Mesenchymal stem cell (in vitro differentiated cells and primary cell): Measurements from ENCODE around the gene UCHL1.

Experiments
- DNase-seq: peaks from one replicate; pipeline ENCODE4 v3.0.0-alpha.2; 2013
- H2AFZ ChIP-seq: one replicate; pipeline ENCODE4 v1.6.1; 2013; ENCODE audit warnings: low read depth, mild to moderate bottlenecking, control low read depth, inconsistent platforms, low read length, moderate library complexity
- H2AK5ac ChIP-seq: 2 replicates; pipeline ENCODE4 v1.6.1; 2013; ENCODE audit warnings: low read length, moderate library complexity, mild to moderate bottlenecking, inconsistent platforms; ENCODE audit not compliant: severe bottlenecking
- H2BK120ac ChIP-seq: one replicate; pipeline ENCODE4 v1.6.1; 2013; ENCODE audit warnings: low read depth, mild to moderate bottlenecking, inconsistent platforms, low read length, moderate library complexity
- H2BK12ac ChIP-seq, 2 experiments: one replicate each; pipeline ENCODE4 v1.6.1; 2013; ENCODE audit warnings: inconsistent platforms in 2 of 2, low read length in 2 of 2, mild to moderate bottlenecking in 2 of 2, moderate library complexity in 2 of 2, control low read depth in 1 of 2
- H2BK15ac ChIP-seq: one replicate; pipeline ENCODE4 v1.6.1; 2013; ENCODE audit warnings: mild to moderate bottlenecking, low read depth, inconsistent platforms; ENCODE audit not compliant: poor library complexity, severe bottlenecking
- H2BK5ac ChIP-seq: 2 replicates; pipeline ENCODE4 v1.6.1; 2013; ENCODE audit warnings: low read depth, mild to moderate bottlenecking, low read length, control low read depth, inconsistent platforms; ENCODE audit not compliant: poor library complexity, severe bottlenecking
- H3K14ac ChIP-seq, 2 experiments: one replicate each; pipeline ENCODE4 v1.6.1; 2013; ENCODE audit warnings: inconsistent platforms in 2 of 2, low read length in 2 of 2, control low read depth in 1 of 2, mild to moderate bottlenecking in 1 of 2, moderate library complexity in 1 of 2
- H3K18ac ChIP-seq, 2 experiments: one replicate each; pipeline ENCODE4 v1.6.1; 2013; ENCODE audit warnings: inconsistent platforms in 2 of 2, low read length in 2 of 2, control low read depth in 1 of 2, low read depth in 1 of 2, mild to moderate bottlenecking in 1 of 2
- H3K23ac ChIP-seq, 2 experiments: one replicate each; pipeline ENCODE4 v1.6.1; 2013; ENCODE audit warnings: inconsistent platforms in 2 of 2, low read length in 2 of 2, mild to moderate bottlenecking in 2 of 2, moderate library complexity in 2 of 2, control low read depth in 1 of 2
- H3K27ac ChIP-seq: 2 replicates; pipeline ENCODE4 v1.5.1; 2013; ENCODE audit warnings: mild to moderate bottlenecking, moderate library complexity, low read length, control low read depth, inconsistent platforms; ENCODE audit not compliant: poor library complexity, severe bottlenecking
- H3K27me3 ChIP-seq, 2 experiments: 2 replicates each; pipeline versions ENCODE4 v1.6.1 to v1.7.0; 2013; ENCODE audit warnings: low read length in 2 of 2, mild to moderate bottlenecking in 2 of 2, moderate library complexity in 2 of 2, control low read depth in 1 of 2, inconsistent platforms in 1 of 2; ENCODE audit not compliant: control insufficient read depth in 1 of 2, insufficient read depth in 1 of 2
- H3K36me3 ChIP-seq, 2 experiments: 2 replicates each; pipeline versions ENCODE4 v1.6.1 to v1.7.0; 2013; ENCODE audit warnings: low read length in 2 of 2, control low read depth in 1 of 2, inconsistent platforms in 1 of 2, low read depth in 1 of 2, mild to moderate bottlenecking in 1 of 2; ENCODE audit not compliant: insufficient read depth in 2 of 2, control insufficient read depth in 1 of 2
- H3K4ac ChIP-seq, 2 experiments: one replicate each; pipeline ENCODE4 v1.6.1; 2013; ENCODE audit warnings: inconsistent platforms in 2 of 2, low read length in 2 of 2, mild to moderate bottlenecking in 2 of 2, moderate library complexity in 2 of 2, control low read depth in 1 of 2, low read depth in 1 of 2
- H3K4me1 ChIP-seq: 2 replicates; pipeline ENCODE4 v1.6.1; 2013; ENCODE audit warnings: low read depth, low read length, control low read depth; ENCODE audit not compliant: control insufficient read depth, insufficient read depth
- H3K4me2 ChIP-seq: 2 replicates; pipeline ENCODE4 v1.6.1; 2013; ENCODE audit warnings: low read length, mild to moderate bottlenecking, inconsistent platforms; ENCODE audit not compliant: poor library complexity, severe bottlenecking
- H3K4me3 ChIP-seq, 2 experiments: 2 replicates each; pipeline versions ENCODE4 v1.5.1 to v1.7.0; 2013; ENCODE audit warnings: low read length in 2 of 2, mild to moderate bottlenecking in 2 of 2, control low read depth in 1 of 2, low read depth in 1 of 2; ENCODE audit not compliant: insufficient read depth in 1 of 2
- H3K79me1 ChIP-seq: replicated peaks from 2 replicates; pipeline ENCODE4 v1.6.1; 2013; ENCODE audit warnings: mild to moderate bottlenecking, control low read depth, low read length, inconsistent platforms; ENCODE audit not compliant: poor library complexity, severe bottlenecking
- H3K9ac ChIP-seq: 2 replicates; pipeline ENCODE4 v1.7.0; 2013; ENCODE audit warnings: mild to moderate bottlenecking, low read length, moderate library complexity
- H3K9me3 ChIP-seq: 2 replicates; pipeline ENCODE4 v1.7.0; 2013; ENCODE audit warnings: mild to moderate bottlenecking, low read length; ENCODE audit not compliant: control insufficient read depth
- H4K8ac ChIP-seq: one replicate; pipeline ENCODE4 v1.6.1; 2013; ENCODE audit warnings: inconsistent platforms, mild to moderate bottlenecking, low read length, moderate library complexity
- H4K91ac ChIP-seq: one replicate; pipeline ENCODE4 v1.6.1; 2013; ENCODE audit warnings: mild to moderate bottlenecking, low read length, inconsistent platforms
- WGBS: methylation state at CpG from one replicate; pipeline ENCODE4 v1.1.7; 2013; ENCODE audit warnings: mixed read lengths; 5-methylcytosine and 5-hydroxymethylcytosine counted together

Gene UCHL1

DNA sequence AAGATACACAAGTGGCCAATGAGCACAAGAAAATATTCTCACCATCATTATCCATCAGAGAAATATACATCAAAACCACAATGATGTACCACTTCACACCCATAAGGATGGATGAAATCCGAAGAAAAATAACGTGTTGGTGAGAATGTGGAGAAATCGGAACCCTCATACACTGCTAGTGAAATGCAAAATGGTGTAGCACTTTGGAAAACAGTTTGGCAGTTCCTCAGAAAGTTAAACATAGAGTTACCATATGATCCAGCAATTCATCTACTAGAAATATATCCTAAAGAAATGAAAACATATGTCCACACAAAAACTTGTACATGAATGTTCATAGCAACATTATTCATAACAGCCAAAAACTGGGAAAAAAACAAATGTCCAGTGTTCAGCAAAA, 23.9 kb upstream of the UCHL1 start:
- Histone ChIP-seq H3K79me1 (no peaks in the 10 kb centered on the region), H2BK5ac (no peak overlapping the region), H4K91ac (no peak overlapping the region), H3K4me1 (no peaks in the 10 kb centered on the region), H3K9me3 (no peaks in the 10 kb centered on the region), H3K23ac (no peak overlapping the region), H2BK12ac (no peak overlapping the region), H3K27me3 (no peaks in the 10 kb centered on the region), H3K36me3 (no peaks in the 10 kb centered on the region), H3K4me3 (no peak overlapping the region), H2AK5ac (no peak overlapping the region), H3K4ac (no peak overlapping the region), H2BK15ac (no peak overlapping the region), H3K14ac (no peak overlapping the region), H3K4me2 (no peak overlapping the region), H2BK120ac (no peak overlapping the region), H4K8ac (no peak overlapping the region), H3K9ac (no peak overlapping the region), H2AFZ (no peak overlapping the region), H3K18ac (no peak overlapping the region), H3K27ac (no peak overlapping the region)
- no peak for DNase-seq
- WGBS = 100% methylated on average over 3 of the region's 3 CpGs

GRCh38 chr4:41236032-41236431, 20.7 kb upstream of the UCHL1 start:
- Histone ChIP-seq H3K27ac (no peak overlapping the region), H3K36me3 (no peaks in the 10 kb centered on the region), H3K4me2 (no peak overlapping the region), H3K14ac (no peak overlapping the region), H3K27me3 (no peaks in the 10 kb centered on the region), H3K9ac (no peak overlapping the region), H3K18ac (no peak overlapping the region), H2BK5ac (no peak overlapping the region), H3K79me1 (no peaks in the 10 kb centered on the region), H4K91ac (no peak overlapping the region), H3K4ac (no peak overlapping the region), H3K23ac (no peak overlapping the region), H2BK15ac (no peak overlapping the region), H2BK12ac (no peak overlapping the region), H3K4me3 (no peak overlapping the region), H2AFZ (no peak overlapping the region), H2BK120ac (no peak overlapping the region), H3K9me3 (no peaks in the 10 kb centered on the region), H3K4me1 (no peaks in the 10 kb centered on the region), H2AK5ac (no peak overlapping the region), H4K8ac (no peak overlapping the region)
- no peak for DNase-seq
- 100% methylated on average over 1 of the region's 1 CpG for WGBS

- Histone ChIP-seq H3K18ac (no peak overlapping the region), H3K4ac (no peak overlapping the region), H2AK5ac (no peak overlapping the region), H3K9me3 (no peaks in the 10 kb centered on the region), H3K14ac (no peak overlapping the region), H3K36me3 (no peaks in the 10 kb centered on the region), H3K4me3 (no peak overlapping the region), H3K4me2 (no peak overlapping the region), H2BK12ac (no peak overlapping the region), H2BK120ac (no peak overlapping the region), H3K23ac (no peak overlapping the region), H4K91ac (no peak overlapping the region), H2AFZ (no peak overlapping the region), H4K8ac (no peak overlapping the region), H3K4me1 (no peaks in the 10 kb centered on the region), H3K79me1 (no peaks in the 10 kb centered on the region), H3K27me3 (no peaks in the 10 kb centered on the region), H3K27ac (no peak overlapping the region), H3K9ac (no peak overlapping the region), H2BK5ac (no peak overlapping the region), H2BK15ac (no peak overlapping the region)
- WGBS = no CpG with 5 or more reads among the region's 1 CpG
- DNase-seq = no peak
These were observed 20.2 kb upstream of the UCHL1 start for GRCh38 chr4:41236508-41236907.

- Histone ChIP-seq H3K14ac (no peak overlapping the region), H3K4me1 (no peaks in the 10 kb centered on the region), H3K4me2 (no peak overlapping the region), H3K27me3 (peaks cover 6 to 11% of the 10 kb centered on the region in 2 experiments), H3K27ac (no peak overlapping the region), H2AFZ (no peak overlapping the region), H4K8ac (no peak overlapping the region), H3K9ac (no peak overlapping the region), H2BK5ac (no peak overlapping the region), H3K36me3 (no peaks in the 10 kb centered on the region), H2BK15ac (no peak overlapping the region), H3K23ac (no peak overlapping the region), H3K9me3 (no peaks in the 10 kb centered on the region), H3K18ac (no peak overlapping the region), H3K4ac (no peak overlapping the region), H3K4me3 (no peak overlapping the region), H2BK12ac (no peak overlapping the region), H2AK5ac (no peak overlapping the region), H2BK120ac (no peak overlapping the region), H4K91ac (no peak overlapping the region), H3K79me1 (no peaks in the 10 kb centered on the region)
- DNase-seq = no peak
- 100% methylated on average over 1 of the region's 1 CpG for WGBS
These were observed 14.8 kb upstream of the UCHL1 start for GRCh38 chr4:41241919-41242318.
